ENCODE measurements around the gene REV3L.

GRCh38 chr6:111469543-111469942 is 13.5 kb downstream of the REV3L start:
- no peak for TF ChIP-seq POLR2AphosphoS5 (IDR thresholded peaks at IDR 0.05; ENCODE audit: borderline replicate concordance, low read depth, low read length)
- TF ChIP-seq EZH2 (IDR thresholded peaks at IDR 0.05) = no peak

Data from SK-N-MC (cell line).